Suprapubic skin (tissue), 4 donors: ENCODE data around the gene SH2D2A.

Source experiments
- CTCF ChIP-seq, 2 donors: fragments of 200-600 bp in 1 of 2; fragments of 450-650 bp in 1 of 2; sonication (generic) in 1 of 2; IDR thresholded peaks; one replicate each; pipeline ENCODE4 v1.5.1; 2016 to 2019; ENCODE audit warnings: antibody characterized with exemption in 2 of 2, mild to moderate bottlenecking in 1 of 2, moderate library complexity in 1 of 2
- EP300 ChIP-seq: sonication (generic); formaldehyde crosslinking; IDR thresholded peaks from one replicate; pipeline ENCODE4 v1.6.1; 2017; ENCODE audit warnings: antibody characterized with exemption
- POLR2A ChIP-seq, 2 donors: fragments of 450-650 bp; IDR thresholded peaks; one replicate each; pipeline ENCODE4 v1.6.1; 2017; ENCODE audit warnings: antibody characterized with exemption in 2 of 2, mild to moderate bottlenecking in 2 of 2, moderate library complexity in 2 of 2
- POLR2AphosphoS5 ChIP-seq, 3 donors: sonication (generic); formaldehyde crosslinking; IDR thresholded peaks; one replicate each; pipeline ENCODE4 v1.6.1; 2017; ENCODE audit warnings: antibody characterized with exemption in 3 of 3

- no peak for TF ChIP-seq POLR2A (IDR thresholded peaks at IDR 0.05)
- no peak for TF ChIP-seq CTCF (IDR thresholded peaks at IDR 0.05)
- TF ChIP-seq EP300 = no peak
- TF ChIP-seq POLR2AphosphoS5 (IDR thresholded peaks at IDR 0.05) = no peak
Measured at GRCh38 chr1:156833603-156834002, 17.0 kb upstream of the SH2D2A start.
